CD4-positive, CD25-positive, alpha-beta regulatory T cell (primary cell): ENCODE data around the gene PIGB. TPM values are rescaled to one million over a fixed set of nuclear protein-coding genes. Genes with fewer than 3 reads are reported as not detected.

Experiments
- ATAC-seq, 2 donors: fragments of 150-1000 bp; cut with Tn5 transposase; one replicate each; pipeline ENCODE4 v1.10.0; 2021; ENCODE audit warnings: low read depth in 2 of 2, moderate number of reproducible peaks in 2 of 2, moderate library complexity in 1 of 2
- DNase-seq, 3 donors: peaks; one replicate each; pipeline versions ENCODE4 v3.0.0 to v3.0.0-alpha.2; 2012 to 2022; ENCODE audit warnings: mixed read lengths in 1 of 3
- H3K27ac ChIP-seq: one replicate; pipeline ENCODE4 v1.7.0; 2013; ENCODE audit warnings: mild to moderate bottlenecking, low read length; ENCODE audit not compliant: insufficient read depth, poor library complexity, severe bottlenecking
- H3K27me3 ChIP-seq: one replicate; pipeline ENCODE4 v1.7.0; 2013; ENCODE audit warnings: low read length; ENCODE audit not compliant: control insufficient read depth, insufficient read depth
- H3K36me3 ChIP-seq: one replicate; pipeline ENCODE4 v1.7.0; 2013; ENCODE audit warnings: mild to moderate bottlenecking, low read length, moderate library complexity; ENCODE audit not compliant: control insufficient read depth, insufficient read depth
- H3K4me1 ChIP-seq: 2 replicates; pipeline ENCODE4 v1.7.0; 2013; ENCODE audit warnings: mild to moderate bottlenecking, low read length; ENCODE audit not compliant: insufficient read depth, control insufficient read depth, poor library complexity, severe bottlenecking
- H3K4me3 ChIP-seq: one replicate; pipeline ENCODE4 v1.7.0; 2013; ENCODE audit warnings: low read depth, mild to moderate bottlenecking, low read length, moderate library complexity
- H3K9me3 ChIP-seq, 2 experiments: 1 replicate in 1 of 2; 2 replicates in 1 of 2; pipeline ENCODE4 v1.7.0; 2013; ENCODE audit warnings: low read length in 2 of 2, mild to moderate bottlenecking in 1 of 2, moderate library complexity in 1 of 2; ENCODE audit not compliant: control insufficient read depth in 2 of 2
- H3K27ac Mint-ChIP-seq, 3 donors: one replicate each; pipeline ENCODE4 v1.8.0; 2020 to 2022; ENCODE audit warnings: mild to moderate bottlenecking in 3 of 3, mixed read lengths in 3 of 3, moderate library complexity in 2 of 3
- H3K27me3 Mint-ChIP-seq: one replicate; pipeline ENCODE4 v1.8.0; 2022; ENCODE audit warnings: mild to moderate bottlenecking, mixed read lengths
- H3K36me3 Mint-ChIP-seq: one replicate; pipeline ENCODE4 v1.8.0; 2020; ENCODE audit warnings: mixed read lengths
- H3K4me1 Mint-ChIP-seq, 4 donors: one replicate each; pipeline ENCODE4 v1.8.0; 2020 to 2022; ENCODE audit warnings: mixed read lengths in 4 of 4, mild to moderate bottlenecking in 1 of 4
- H3K4me3 Mint-ChIP-seq, 4 donors: one replicate each; pipeline ENCODE4 v1.8.0; 2020 to 2022; ENCODE audit warnings: mild to moderate bottlenecking in 4 of 4, mixed read lengths in 4 of 4, moderate library complexity in 3 of 4
- H3K9me3 Mint-ChIP-seq, 7 donors: one replicate each; pipeline ENCODE4 v1.8.0; 2020 to 2022; ENCODE audit warnings: mixed read lengths in 7 of 7, mild to moderate bottlenecking in 3 of 7, moderate library complexity in 2 of 7
- polyA plus RNA-seq, 4 donors: library from polyadenylated mRNA; unstranded; fragments of 300-500 nt; fragmentation: Illumina TruSeq; gene quantifications; one replicate each; pipeline ENCODE4 v1.2.3, GENCODE V29; 2021
- total RNA-seq: library from RNA; stranded (reverse); gene quantifications from one replicate; pipeline ENCODE4 v1.2.3, GENCODE V29; 2022

PIGB gene
- total and polyA plus RNA-seq, 5 donors from 2014 or later, result 14.3 to 38.5 (median 17.8) TPM

GRCh38 chr15:55348281-55348778 lies 29.3 kb downstream of the PIGB start:
- no peak overlapping the region for H3K4me3 Mint-ChIP-seq
- Histone ChIP-seq H3K27ac (no peak overlapping the region), H3K27me3 (no peaks in the 10 kb centered on the region), H3K9me3 (no peaks in the 10 kb centered on the region), H3K36me3 (peaks cover 33% of the 10 kb centered on the region), H3K4me1 (no peaks in the 10 kb centered on the region), H3K4me3 (no peak overlapping the region)
- no peaks in the 10 kb centered on the region for H3K9me3 Mint-ChIP-seq
- H3K4me1 Mint-ChIP-seq, result no peaks in the 10 kb centered on the region
- no peak for DNase-seq
- peaks cover 35% of the 10 kb centered on the region for H3K36me3 Mint-ChIP-seq
- no peaks in the 10 kb centered on the region for H3K27me3 Mint-ChIP-seq
- peak overlapping the region in 1 of 3 donors; percentile 47 for H3K27ac Mint-ChIP-seq
- no peak for ATAC-seq

GRCh38 chr15:55349282-55349681 lies 30.3 kb downstream of the PIGB start:
- Histone ChIP-seq H3K4me3 (no peak overlapping the region), H3K4me1 (no peaks in the 10 kb centered on the region), H3K27ac (no peak overlapping the region), H3K9me3 (no peaks in the 10 kb centered on the region), H3K27me3 (no peaks in the 10 kb centered on the region), H3K36me3 (peaks cover 28% of the 10 kb centered on the region)
- Mint-ChIP-seq H3K27me3 (no peaks in the 10 kb centered on the region), H3K9me3 (no peaks in the 10 kb centered on the region), H3K27ac (no peak overlapping the region), H3K4me1 (no peaks in the 10 kb centered on the region), H3K4me3 (no peak overlapping the region), H3K36me3 (peaks cover 31% of the 10 kb centered on the region)
- DNase-seq (no peak), ATAC-seq (no peak)

- no peak overlapping the region for H3K4me3 ChIP-seq
- H3K27ac ChIP-seq, result no peak overlapping the region
- H3K27me3 ChIP-seq, result no peaks in the 10 kb centered on the region
- Mint-ChIP-seq H3K27ac (no peak overlapping the region), H3K9me3 (no peaks in the 10 kb centered on the region), H3K27me3 (no peaks in the 10 kb centered on the region), H3K36me3 (peaks cover 22% of the 10 kb centered on the region), H3K4me3 (no peak overlapping the region), H3K4me1 (peaks cover 0 to 5% (median 0%) of the 10 kb centered on the region in 4 donors)
- no peaks in the 10 kb centered on the region for H3K4me1 ChIP-seq
- no peak for ATAC-seq
- no peaks in the 10 kb centered on the region for H3K9me3 ChIP-seq
- DNase-seq, result no peak
- peaks cover 37% of the 10 kb centered on the region for H3K36me3 ChIP-seq
Measured at GRCh38 chr15:55353025-55353424, 34.0 kb downstream of the PIGB start.

- H3K36me3 Mint-ChIP-seq, result peaks cover 23% of the 10 kb centered on the region
- no peak overlapping the region for H3K27ac ChIP-seq
- H3K27me3 Mint-ChIP-seq, result no peaks in the 10 kb centered on the region
- no peaks in the 10 kb centered on the region for H3K9me3 ChIP-seq
- DNase-seq (no peak), ATAC-seq (no peak)
- H3K36me3 ChIP-seq, result peaks cover 40% of the 10 kb centered on the region
- no peaks in the 10 kb centered on the region for H3K27me3 ChIP-seq
- no peak overlapping the region for H3K4me3 ChIP-seq
- no peak overlapping the region for H3K4me3 Mint-ChIP-seq
- H3K27ac Mint-ChIP-seq, result peak overlapping the region in 1 of 3 donors; percentile 62
- H3K4me1 ChIP-seq, result no peaks in the 10 kb centered on the region
- peaks cover 0 to 9% (median 4%) of the 10 kb centered on the region in 4 donors for H3K4me1 Mint-ChIP-seq
- no peaks in the 10 kb centered on the region for H3K9me3 Mint-ChIP-seq
Measured at GRCh38 chr15:55356985-55357585, 38.1 kb downstream of the PIGB start.

- Mint-ChIP-seq H3K4me1 (peaks cover 0 to 9% (median 4%) of the 10 kb centered on the region in 4 donors), H3K9me3 (no peaks in the 10 kb centered on the region), H3K27ac (no peak overlapping the region), H3K36me3 (peaks cover 26% of the 10 kb centered on the region), H3K27me3 (no peaks in the 10 kb centered on the region), H3K4me3 (no peak overlapping the region)
- DNase-seq, result no peak
- ATAC-seq, result no peak
- Histone ChIP-seq H3K36me3 (peaks cover 39% of the 10 kb centered on the region), H3K27ac (no peak overlapping the region), H3K27me3 (no peaks in the 10 kb centered on the region), H3K4me3 (no peak overlapping the region), H3K9me3 (no peaks in the 10 kb centered on the region), H3K4me1 (no peaks in the 10 kb centered on the region)
Measured at GRCh38 chr15:55357774-55358173, 38.8 kb downstream of the PIGB start.

GRCh38 chr15:55358471-55358870 lies 39.4 kb downstream of the PIGB start:
- Mint-ChIP-seq H3K36me3 (peaks cover 28% of the 10 kb centered on the region), H3K4me3 (no peak overlapping the region), H3K4me1 (peaks cover 0 to 9% (median 4%) of the 10 kb centered on the region in 4 donors), H3K9me3 (no peaks in the 10 kb centered on the region), H3K27me3 (no peaks in the 10 kb centered on the region), H3K27ac (no peak overlapping the region)
- Histone ChIP-seq H3K4me1 (no peaks in the 10 kb centered on the region), H3K27ac (no peak overlapping the region), H3K27me3 (no peaks in the 10 kb centered on the region), H3K9me3 (no peaks in the 10 kb centered on the region), H3K4me3 (no peak overlapping the region), H3K36me3 (peaks cover 38% of the 10 kb centered on the region)
- ATAC-seq, result no peak
- DNase-seq, result no peak

GRCh38 chr15:55360256-55360655 lies 41.2 kb downstream of the PIGB start:
- Histone ChIP-seq H3K27me3 (no peaks in the 10 kb centered on the region), H3K4me1 (no peaks in the 10 kb centered on the region), H3K36me3 (peaks cover 36% of the 10 kb centered on the region), H3K27ac (no peak overlapping the region), H3K9me3 (no peaks in the 10 kb centered on the region), H3K4me3 (no peak overlapping the region)
- no peak overlapping the region for H3K4me3 Mint-ChIP-seq
- H3K27me3 Mint-ChIP-seq, result no peaks in the 10 kb centered on the region
- DNase-seq, result no peak
- peaks cover 0 to 13% (median 4%) of the 10 kb centered on the region in 4 donors for H3K4me1 Mint-ChIP-seq
- peaks cover 35% of the 10 kb centered on the region for H3K36me3 Mint-ChIP-seq
- peak overlapping the region in 1 of 3 donors; percentile 13 for H3K27ac Mint-ChIP-seq
- H3K9me3 Mint-ChIP-seq, result no peaks in the 10 kb centered on the region
- ATAC-seq, result no peak

GRCh38 chr15:55361048-55361447 lies 42.0 kb downstream of the PIGB start:
- Mint-ChIP-seq H3K9me3 (no peaks in the 10 kb centered on the region), H3K27me3 (no peaks in the 10 kb centered on the region), H3K27ac (no peak overlapping the region), H3K36me3 (peaks cover 35% of the 10 kb centered on the region), H3K4me3 (no peak overlapping the region), H3K4me1 (peaks cover 0 to 13% (median 4%) of the 10 kb centered on the region in 4 donors)
- Histone ChIP-seq H3K36me3 (peaks cover 32% of the 10 kb centered on the region), H3K4me3 (no peak overlapping the region), H3K27ac (no peak overlapping the region), H3K9me3 (no peaks in the 10 kb centered on the region), H3K4me1 (no peaks in the 10 kb centered on the region), H3K27me3 (no peaks in the 10 kb centered on the region)
- no peak for DNase-seq
- no peak for ATAC-seq
